ENCODE results near the gene LACRT. TPM values are rescaled to one million over a fixed set of nuclear protein-coding genes. Genes with fewer than 3 reads are reported as not detected.

LACRT gene
- total RNA-seq, 1 donor = not detected

GRCh38 chr12:54625598-54625997, 9.1 kb downstream of the LACRT start:
- no peak for TF ChIP-seq CTCF (IDR thresholded peaks at IDR 0.05; ENCODE audit: insufficient read depth, low read length)
- no peak overlapping the region for H3K4me3 ChIP-seq (ENCODE audit: low read depth, low read length)
- no peak for DNase-seq (ENCODE audit: low read depth)

- no peak for TF ChIP-seq CTCF (IDR thresholded peaks at IDR 0.05; ENCODE audit: insufficient read depth, low read length)
- DNase-seq (ENCODE audit: low read depth) = peak; percentile 52
- H3K4me3 ChIP-seq (ENCODE audit: low read depth, low read length) = no peak overlapping the region
Observed at GRCh38 chr12:54624315-54625279, 10.1 kb downstream of the LACRT start.

DNA sequence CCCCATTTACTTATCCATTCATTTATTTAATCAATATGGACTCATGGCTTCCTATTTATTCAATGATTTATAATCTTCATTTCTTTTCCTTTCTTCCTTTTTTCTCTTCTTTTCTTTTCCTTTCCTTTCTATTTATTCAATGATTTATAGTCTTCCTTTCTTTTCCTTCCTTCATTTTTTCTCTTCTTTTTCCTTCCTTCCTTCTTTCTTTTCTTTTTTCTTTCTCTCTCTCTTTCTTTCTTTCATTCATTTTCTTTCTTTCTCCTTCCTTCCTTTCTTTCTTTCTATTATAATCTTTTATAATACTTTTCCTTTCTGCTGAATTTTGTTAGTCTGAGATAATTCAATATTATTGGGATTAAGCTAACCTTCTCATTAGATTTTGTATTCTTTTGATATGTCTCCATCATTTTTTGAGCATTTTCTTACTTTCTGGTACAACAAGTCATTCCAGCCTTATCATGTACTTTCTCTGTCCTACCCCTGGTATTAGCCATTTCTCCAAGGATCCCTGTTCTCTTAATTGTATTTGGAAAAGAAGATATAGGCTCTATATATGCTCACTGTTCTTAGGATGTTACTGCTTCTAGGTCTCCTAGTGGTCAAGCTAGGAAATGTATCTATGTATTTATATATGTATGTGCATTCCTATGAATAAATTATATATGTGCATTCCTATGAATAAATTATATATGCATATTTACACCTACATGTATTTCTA, 12.1 kb downstream of the LACRT start:
- peak; percentile 35 for TF ChIP-seq CTCF (IDR thresholded peaks at IDR 0.05; ENCODE audit: insufficient read depth, low read length)
- no peak overlapping the region for H3K4me3 ChIP-seq (ENCODE audit: low read depth, low read length)
- no peak for DNase-seq (ENCODE audit: low read depth)

GRCh38 chr12:54616933-54617680, 17.6 kb downstream of the LACRT start:
- TF ChIP-seq CTCF (IDR thresholded peaks at IDR 0.05; ENCODE audit: insufficient read depth, low read length) = no peak
- H3K4me3 ChIP-seq (ENCODE audit: low read depth, low read length) = no peak overlapping the region
- DNase-seq (ENCODE audit: low read depth) = no peak

GRCh38 chr12:54612225-54612750, 22.4 kb downstream of the LACRT start:
- DNase-seq (ENCODE audit: low read depth) = no peak
- no peak for TF ChIP-seq CTCF (IDR thresholded peaks at IDR 0.05; ENCODE audit: insufficient read depth, low read length)
- no peak overlapping the region for H3K4me3 ChIP-seq (ENCODE audit: low read depth, low read length)

GRCh38 chr12:54611715-54612149, 23.0 kb downstream of the LACRT start:
- no peak for DNase-seq (ENCODE audit: low read depth)
- H3K4me3 ChIP-seq (ENCODE audit: low read depth, low read length) = no peak overlapping the region
- TF ChIP-seq CTCF (IDR thresholded peaks at IDR 0.05; ENCODE audit: insufficient read depth, low read length) = no peak

Data from fibroblast of the aortic adventitia (primary cell).